ENCODE data around the gene NUDCD3. TPM values are rescaled to one million over a fixed set of nuclear protein-coding genes. Genes with fewer than 3 reads are reported as not detected.
A peak's percentile ranks its signal among the peaks of the same experiment; 100 is the strongest.

The NUDCD3 gene
- total RNA-seq, 1 donor from 2014 or later: 91.0 TPM

- H3K9me3 ChIP-seq: no peaks in the 10 kb centered on the region
- ATAC-seq (no peak), DNase-seq (no peak)
- TF ChIP-seq, protein P1, sequence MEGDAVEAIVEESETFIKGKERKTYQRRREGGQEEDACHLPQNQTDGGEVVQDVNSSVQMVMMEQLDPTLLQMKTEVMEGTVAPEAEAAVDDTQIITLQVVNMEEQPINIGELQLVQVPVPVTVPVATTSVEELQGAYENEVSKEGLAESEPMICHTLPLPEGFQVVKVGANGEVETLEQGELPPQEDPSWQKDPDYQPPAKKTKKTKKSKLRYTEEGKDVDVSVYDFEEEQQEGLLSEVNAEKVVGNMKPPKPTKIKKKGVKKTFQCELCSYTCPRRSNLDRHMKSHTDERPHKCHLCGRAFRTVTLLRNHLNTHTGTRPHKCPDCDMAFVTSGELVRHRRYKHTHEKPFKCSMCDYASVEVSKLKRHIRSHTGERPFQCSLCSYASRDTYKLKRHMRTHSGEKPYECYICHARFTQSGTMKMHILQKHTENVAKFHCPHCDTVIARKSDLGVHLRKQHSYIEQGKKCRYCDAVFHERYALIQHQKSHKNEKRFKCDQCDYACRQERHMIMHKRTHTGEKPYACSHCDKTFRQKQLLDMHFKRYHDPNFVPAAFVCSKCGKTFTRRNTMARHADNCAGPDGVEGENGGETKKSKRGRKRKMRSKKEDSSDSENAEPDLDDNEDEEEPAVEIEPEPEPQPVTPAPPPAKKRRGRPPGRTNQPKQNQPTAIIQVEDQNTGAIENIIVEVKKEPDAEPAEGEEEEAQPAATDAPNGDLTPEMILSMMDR (IDR thresholded peaks at IDR 0.05): no peak
- intact Hi-C loops (cut with DNase I): no loop called here
- H3K27ac ChIP-seq: no peak overlapping the region
- no peaks in the 10 kb centered on the region for H3K4me1 ChIP-seq
- no peaks in the 10 kb centered on the region for H3K36me3 ChIP-seq
- no peaks in the 10 kb centered on the region for H3K27me3 ChIP-seq
- H3K4me3 ChIP-seq: no peak overlapping the region
Observed at GRCh38 chr7:44439926-44440325, 50.5 kb downstream of the NUDCD3 start.

- intact Hi-C loops (cut with DNase I): no loop called here
- Histone ChIP-seq H3K9me3 (no peaks in the 10 kb centered on the region), H3K4me3 (no peak overlapping the region), H3K27me3 (no peaks in the 10 kb centered on the region), H3K36me3 (no peaks in the 10 kb centered on the region), H3K27ac (no peak overlapping the region), H3K4me1 (no peaks in the 10 kb centered on the region)
- TF ChIP-seq, protein P1 (IDR thresholded peaks at IDR 0.05): no peak
- ATAC-seq (no peak), DNase-seq (no peak)
Observed at GRCh38 chr7:44438816-44439215, 51.6 kb downstream of the NUDCD3 start.

DNA sequence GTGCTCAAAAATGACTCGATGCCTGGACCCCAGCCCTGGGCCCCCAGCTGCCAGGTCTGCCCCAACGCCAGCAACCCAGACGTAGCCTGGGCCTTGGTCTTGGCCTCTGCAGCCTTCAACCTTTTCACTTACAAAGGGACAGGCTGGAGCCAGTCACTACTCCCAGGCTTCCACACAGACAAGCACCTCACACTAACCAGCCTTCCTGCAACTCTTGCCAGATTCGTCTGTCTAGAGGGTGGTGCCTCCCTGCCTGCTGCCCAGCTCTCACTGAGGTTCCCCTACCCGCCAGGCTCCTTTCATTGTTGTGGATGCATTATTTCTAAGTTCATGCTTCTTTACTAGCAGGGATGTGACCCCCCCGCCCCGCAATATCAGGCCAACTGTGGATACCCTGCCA is 56.3 kb downstream of the NUDCD3 start:
- Histone ChIP-seq H3K4me1 (no peaks in the 10 kb centered on the region), H3K36me3 (no peaks in the 10 kb centered on the region), H3K9me3 (no peaks in the 10 kb centered on the region), H3K27me3 (no peaks in the 10 kb centered on the region), H3K27ac (no peak overlapping the region), H3K4me3 (no peak overlapping the region)
- TF ChIP-seq, protein P1 (IDR thresholded peaks at IDR 0.05): no peak
- ATAC-seq: no peak
- intact Hi-C loops (cut with DNase I): no loop called here
- no peak for DNase-seq

GRCh38 chr7:44433255-44434022 is 57.0 kb downstream of the NUDCD3 start:
- no peak overlapping the region for H3K4me3 ChIP-seq
- ATAC-seq (peak; percentile 21), DNase-seq (no peak)
- intact Hi-C loops (cut with DNase I): no loop called here
- no peaks in the 10 kb centered on the region for H3K4me1 ChIP-seq
- H3K36me3 ChIP-seq: no peaks in the 10 kb centered on the region
- H3K27ac ChIP-seq: no peak overlapping the region
- no peaks in the 10 kb centered on the region for H3K27me3 ChIP-seq
- H3K9me3 ChIP-seq: no peaks in the 10 kb centered on the region
- TF ChIP-seq, protein P1 (IDR thresholded peaks at IDR 0.05): no peak

DNA sequence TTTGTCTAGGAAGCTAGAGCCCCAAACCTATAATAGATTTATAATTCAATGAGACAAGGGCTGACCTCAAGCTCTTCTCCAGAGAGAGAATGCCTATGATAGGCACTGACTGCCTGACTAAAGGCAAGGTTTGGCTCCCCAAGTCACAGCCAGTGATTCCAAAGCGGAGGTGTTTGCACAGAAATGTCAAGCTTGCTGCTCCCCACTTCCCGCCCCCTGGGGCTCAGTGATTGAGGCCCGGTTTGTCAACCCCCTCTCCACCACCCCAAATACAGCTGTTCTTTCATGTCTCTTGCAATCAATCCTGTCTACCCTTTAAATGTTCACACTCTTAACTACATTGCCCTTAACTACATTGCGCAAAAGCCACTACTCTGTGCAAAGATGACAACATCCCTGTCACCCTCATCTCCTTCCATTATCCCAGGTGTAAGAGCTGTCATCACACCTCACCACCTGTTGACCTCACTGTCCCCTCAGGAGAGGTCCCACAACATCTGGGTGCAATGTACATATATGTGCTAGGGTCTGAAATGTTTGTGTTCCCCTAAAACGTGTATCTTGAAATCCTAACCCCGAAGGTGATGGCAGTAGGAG is 58.0 kb downstream of the NUDCD3 start:
- H3K4me1 ChIP-seq: no peaks in the 10 kb centered on the region
- no peak for ATAC-seq
- TF ChIP-seq, protein P1 (IDR thresholded peaks at IDR 0.05): no peak
- H3K27ac ChIP-seq: no peak overlapping the region
- H3K27me3 ChIP-seq: no peaks in the 10 kb centered on the region
- intact Hi-C loops (cut with DNase I): no loop called here
- no peak overlapping the region for H3K4me3 ChIP-seq
- no peak for DNase-seq
- H3K9me3 ChIP-seq: no peaks in the 10 kb centered on the region
- no peaks in the 10 kb centered on the region for H3K36me3 ChIP-seq
